Hematopoietic multipotent progenitor cell (in vitro differentiated cells): ENCODE data around the gene TGFBR3L. TPM values are rescaled to one million over a fixed set of nuclear protein-coding genes. Genes with fewer than 3 reads are reported as not detected.

Experiments used
- DNase-seq, 3 donors: peaks; one replicate each; pipeline ENCODE4 v3.0.0-alpha.2; 2011 to 2015; ENCODE audit warnings: low read depth in 2 of 3, low spot score in 2 of 3
- total RNA-seq: library from RNA; depleted of rRNA; stranded (reverse); fragments of >200 nt; gene quantifications from one replicate; pipeline ENCODE4 v1.2.3, GENCODE V29; 2012

TGFBR3L gene
- total RNA-seq, 1 donor: not detected

- DNase-seq: no peak
Observed at GRCh38 chr19:7879111-7879807, 35.4 kb upstream of the TGFBR3L start.

GRCh38 chr19:7879836-7880235 lies 34.8 kb upstream of the TGFBR3L start:
- peak in 1 of 3 donors; percentile 15 for DNase-seq

DNA sequence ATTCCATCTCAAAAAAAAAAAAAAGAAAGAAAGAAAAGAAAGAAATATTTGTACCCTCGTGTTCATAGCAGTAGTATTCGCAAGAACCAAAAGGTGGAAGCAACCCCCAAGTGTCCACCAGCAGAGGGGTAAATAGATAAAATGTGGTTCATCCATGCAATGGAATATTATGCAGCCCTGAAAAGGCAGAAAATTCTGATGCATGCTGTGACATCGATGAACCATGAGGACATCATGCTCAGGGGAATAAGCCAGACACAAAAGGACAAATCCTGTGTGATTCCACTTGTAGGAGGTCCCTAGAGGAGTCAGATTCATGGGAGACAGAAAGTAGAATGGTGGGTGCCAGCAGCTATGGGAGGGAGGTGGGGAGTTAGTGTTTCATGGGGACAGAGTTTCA lies 32.7 kb upstream of the TGFBR3L start:
- DNase-seq: no peak

DNA sequence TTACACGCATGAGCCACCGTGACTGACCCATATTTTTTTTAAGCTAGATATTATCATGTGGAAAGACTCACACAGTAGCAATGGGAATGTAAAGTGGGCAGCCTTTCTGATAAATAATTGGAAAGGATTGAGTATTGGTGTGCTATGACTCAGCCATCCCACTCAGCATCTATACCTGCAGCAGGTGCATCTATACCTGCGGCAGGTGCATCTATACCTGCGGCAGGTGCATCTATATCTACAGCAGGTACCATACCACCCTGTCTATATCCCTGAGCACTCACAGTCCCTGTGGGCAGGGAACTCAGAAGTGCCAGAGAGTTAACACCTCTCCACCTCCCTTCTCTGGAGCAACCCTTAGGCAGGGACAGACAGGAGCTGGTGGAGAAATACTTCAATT lies 31.5 kb upstream of the TGFBR3L start:
- no peak for DNase-seq

DNA sequence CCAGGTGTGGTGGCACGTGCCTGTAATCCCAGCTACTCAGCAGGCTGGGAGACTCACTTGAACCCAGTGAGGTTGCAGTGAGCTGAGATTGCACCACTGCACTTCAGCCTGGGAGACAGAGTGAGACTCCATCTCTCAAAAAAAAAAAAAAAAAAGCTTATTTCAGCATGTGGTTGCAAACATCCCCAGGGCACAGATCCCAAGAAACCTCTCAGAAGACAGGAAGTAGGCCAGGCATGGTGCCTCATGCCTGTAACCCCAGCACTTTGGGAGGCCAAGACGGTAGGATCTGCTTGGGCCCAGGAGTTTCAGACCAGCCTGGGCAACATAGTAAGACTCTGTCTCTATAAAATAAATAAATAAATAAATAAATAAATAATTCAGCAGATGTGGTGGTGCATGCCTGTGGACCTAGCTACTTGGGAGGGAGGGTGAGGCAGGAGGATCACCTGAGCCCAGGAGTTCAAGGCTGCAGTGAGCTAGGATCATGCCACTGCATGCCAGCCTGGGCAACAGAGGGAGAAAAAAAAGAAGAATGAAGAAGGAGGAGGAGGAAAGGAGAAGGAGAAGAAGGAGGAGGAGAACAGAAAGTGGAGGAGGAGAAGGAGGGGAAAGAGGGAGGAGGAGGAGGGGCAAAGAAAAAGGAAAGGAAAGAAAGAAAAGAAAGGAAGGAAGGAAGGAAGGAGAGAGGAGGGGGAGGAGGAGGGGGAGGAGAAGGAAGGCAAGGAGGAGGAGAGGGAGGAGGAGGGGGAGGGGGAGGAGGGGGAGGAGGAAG lies 30.6 kb upstream of the TGFBR3L start:
- DNase-seq: no peak

DNA sequence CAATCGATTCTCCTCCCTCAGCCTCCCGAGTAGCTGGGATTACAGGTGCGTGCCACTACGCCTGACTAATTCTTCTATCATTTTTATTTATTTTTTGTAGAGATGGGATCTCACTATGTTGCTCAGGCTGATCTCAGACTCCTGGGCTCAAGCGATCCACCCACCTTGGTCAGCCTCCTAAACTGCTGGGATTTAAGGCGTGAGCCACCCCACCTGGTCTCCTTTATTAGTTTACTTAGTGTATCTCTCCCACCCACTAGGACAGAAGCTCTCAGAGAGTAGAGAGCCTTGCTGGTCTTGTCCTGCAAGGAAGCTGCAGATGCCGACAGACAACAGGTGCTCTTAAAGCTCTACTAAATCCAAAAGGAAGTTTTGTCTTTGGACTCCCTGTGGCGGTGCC lies 28.8 kb upstream of the TGFBR3L start:
- DNase-seq: no peak

DNA sequence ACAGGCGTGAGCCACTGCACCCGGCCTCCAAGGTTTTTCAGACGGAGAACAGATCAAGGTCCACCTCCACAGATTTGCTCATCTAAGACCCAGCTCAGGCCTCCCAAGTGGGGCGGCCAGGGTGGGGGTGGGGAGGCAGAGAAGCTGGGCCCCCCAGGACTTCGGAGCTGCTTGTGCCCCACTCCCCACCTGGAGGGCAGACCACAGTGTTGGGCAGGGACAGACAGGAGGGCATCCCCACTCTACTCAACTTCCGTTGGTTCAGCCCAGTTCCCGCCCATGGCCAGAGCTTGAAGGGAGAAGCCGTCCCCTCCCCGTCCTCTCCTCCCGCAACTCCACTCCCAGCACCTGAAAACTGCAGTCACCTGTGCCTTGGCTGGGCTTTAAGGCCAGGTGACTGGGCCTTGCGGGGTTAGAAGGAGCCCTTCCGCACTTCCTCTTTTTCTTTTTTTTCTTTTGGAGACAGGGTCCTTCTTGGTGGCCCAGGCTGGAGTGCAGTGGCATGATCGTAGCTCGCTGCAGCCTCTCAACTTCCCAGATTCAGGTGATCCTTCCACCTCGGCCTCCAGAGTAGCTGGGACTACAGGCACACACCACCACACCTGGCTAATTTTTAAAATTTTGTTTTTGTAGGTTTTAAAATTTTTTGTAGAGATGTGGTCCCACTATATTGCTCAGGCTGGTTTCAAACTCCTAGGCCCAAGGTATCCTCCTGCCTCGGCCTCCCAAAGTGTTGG lies 27.1 kb upstream of the TGFBR3L start:
- no peak for DNase-seq

DNA sequence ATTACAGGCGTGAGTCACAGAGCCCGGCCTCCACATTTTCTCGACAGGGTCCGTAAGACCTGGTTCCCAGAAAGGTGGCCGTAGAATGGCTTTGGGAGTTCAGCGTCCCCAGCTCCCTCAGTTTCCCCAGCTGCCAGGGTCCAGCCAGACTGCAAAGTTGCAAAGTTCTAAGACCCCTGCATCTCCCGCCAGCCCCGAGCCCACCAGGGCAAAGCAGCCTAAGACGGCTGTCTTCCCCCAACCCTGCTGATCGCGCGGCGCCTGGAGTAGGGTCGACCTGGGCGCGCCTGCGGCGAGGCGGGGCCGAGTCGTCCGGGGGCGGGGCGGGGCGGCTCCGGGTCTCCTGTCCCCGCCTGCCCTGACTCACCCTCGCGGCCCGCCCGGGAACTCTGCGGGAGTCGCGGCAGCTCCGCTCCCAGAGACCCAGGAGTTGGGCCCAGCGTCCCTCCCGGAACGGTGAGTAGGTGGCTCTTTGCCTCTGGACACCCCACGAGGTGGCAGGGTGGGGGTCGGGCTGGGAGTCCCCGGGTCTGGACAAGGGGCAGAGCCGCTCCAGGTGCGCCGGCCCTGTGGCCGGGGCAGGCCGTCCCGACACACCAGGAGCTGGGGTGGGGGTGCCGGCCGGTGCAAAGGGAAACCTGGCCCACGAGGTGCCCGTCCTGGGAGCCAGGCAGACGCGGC lies 26.3 kb upstream of the TGFBR3L start, which contains the start of gene LRRC8E:
Gene LRRC8E, plus strand, starts transcription at position 366 of the 681 bp plus-strand sequence. CDS start 7,094 bp downstream, outside the sequence.
- peak in 2 of 3 donors; percentile 35 to 53 for DNase-seq

GRCh38 chr19:7888826-7889217 lies 25.8 kb upstream of the TGFBR3L start:
- DNase-seq: no peak

GRCh38 chr19:7893362-7894101 lies 21.1 kb upstream of the TGFBR3L start:
- peak in 1 of 3 donors; percentile 42 for DNase-seq

DNA sequence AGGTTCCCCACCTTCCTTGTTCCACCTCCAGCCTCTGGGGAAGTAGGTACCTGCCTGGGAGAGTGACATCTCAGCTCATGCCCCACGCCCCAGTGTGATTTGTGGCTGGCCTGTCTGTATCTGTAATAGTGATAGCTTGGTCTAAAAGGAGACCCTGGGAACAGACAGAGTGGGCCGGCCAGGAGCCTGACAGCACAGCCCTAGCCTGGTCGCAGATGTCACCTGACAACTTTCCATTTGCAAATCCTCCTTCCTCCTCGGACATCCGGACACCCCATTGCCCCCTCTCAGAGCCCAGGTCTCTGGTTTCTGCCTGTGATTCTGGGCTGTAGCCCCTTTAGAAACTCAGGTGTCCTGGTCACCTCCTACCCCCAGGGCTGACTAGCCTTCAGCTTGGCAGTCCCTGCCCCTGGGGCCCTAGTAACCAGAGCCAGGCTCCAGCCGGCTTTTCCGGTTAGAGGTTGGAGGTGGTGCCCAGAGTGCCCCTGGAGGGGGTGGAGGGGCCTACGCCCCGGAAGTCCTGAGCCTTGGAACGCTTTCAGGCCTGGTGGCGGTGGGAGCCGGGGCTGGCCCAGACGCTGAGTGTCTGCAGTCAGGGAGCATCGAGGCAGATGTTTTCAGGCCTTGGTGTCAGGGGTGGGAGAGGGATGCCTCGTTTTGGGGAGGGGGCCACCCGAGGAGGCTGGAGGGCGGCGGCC lies 19.9 kb upstream of the TGFBR3L start:
- no peak for DNase-seq

DNA sequence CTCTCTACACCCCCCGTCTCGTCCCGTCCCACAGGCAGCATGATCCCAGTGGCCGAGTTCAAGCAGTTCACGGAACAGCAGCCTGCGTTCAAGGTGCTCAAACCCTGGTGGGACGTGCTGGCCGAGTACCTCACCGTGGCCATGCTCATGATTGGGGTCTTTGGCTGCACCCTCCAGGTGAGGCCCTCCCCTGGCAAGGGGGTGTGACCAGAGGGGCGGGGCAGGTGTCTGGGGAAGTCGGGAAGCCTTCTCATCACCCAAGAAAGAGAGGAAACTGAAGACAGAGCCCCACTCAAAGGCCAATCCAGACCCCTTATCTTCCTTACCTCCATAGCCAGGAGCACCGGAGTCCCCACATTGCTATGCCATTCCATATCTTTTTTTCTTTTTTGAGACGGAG lies 19.1 kb upstream of the TGFBR3L start:
- DNase-seq: no peak

GRCh38 chr19:7897292-7897691 lies 17.3 kb upstream of the TGFBR3L start:
- no peak for DNase-seq

DNA sequence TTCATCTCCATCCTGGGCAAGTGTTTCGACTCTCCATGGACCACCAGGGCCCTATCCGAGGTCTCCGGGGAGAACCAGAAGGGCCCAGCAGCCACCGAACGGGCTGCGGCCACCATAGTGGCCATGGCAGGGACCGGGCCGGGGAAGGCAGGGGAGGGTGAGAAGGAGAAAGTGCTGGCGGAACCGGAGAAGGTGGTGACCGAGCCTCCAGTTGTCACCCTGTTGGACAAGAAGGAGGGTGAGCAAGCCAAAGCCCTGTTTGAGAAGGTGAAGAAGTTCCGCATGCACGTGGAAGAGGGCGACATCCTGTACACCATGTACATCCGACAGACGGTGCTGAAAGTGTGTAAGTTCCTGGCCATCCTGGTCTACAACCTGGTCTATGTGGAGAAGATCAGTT lies 15.7 kb upstream of the TGFBR3L start:
- DNase-seq: no peak

GRCh38 chr19:7899751-7900378 lies 14.8 kb upstream of the TGFBR3L start:
- no peak for DNase-seq

DNA sequence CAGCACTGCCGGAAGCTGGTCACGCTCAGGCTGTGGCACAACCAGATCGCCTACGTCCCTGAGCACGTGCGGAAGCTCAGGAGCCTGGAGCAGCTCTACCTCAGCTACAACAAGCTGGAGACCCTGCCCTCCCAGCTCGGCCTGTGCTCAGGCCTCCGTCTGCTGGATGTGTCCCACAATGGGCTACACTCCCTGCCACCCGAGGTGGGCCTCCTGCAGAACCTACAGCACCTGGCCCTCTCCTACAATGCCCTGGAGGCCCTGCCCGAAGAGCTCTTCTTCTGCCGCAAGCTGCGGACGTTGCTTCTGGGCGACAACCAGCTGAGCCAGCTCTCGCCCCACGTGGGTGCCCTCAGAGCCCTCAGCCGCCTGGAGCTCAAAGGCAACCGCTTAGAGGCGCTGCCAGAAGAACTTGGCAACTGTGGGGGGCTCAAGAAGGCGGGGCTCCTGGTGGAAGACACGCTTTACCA lies 14.2 kb upstream of the TGFBR3L start:
- DNase-seq: no peak

GRCh38 chr19:7900931-7901330 lies 13.7 kb upstream of the TGFBR3L start:
- no peak for DNase-seq

GRCh38 chr19:7901337-7901736 lies 13.3 kb upstream of the TGFBR3L start:
- no peak for DNase-seq

DNA sequence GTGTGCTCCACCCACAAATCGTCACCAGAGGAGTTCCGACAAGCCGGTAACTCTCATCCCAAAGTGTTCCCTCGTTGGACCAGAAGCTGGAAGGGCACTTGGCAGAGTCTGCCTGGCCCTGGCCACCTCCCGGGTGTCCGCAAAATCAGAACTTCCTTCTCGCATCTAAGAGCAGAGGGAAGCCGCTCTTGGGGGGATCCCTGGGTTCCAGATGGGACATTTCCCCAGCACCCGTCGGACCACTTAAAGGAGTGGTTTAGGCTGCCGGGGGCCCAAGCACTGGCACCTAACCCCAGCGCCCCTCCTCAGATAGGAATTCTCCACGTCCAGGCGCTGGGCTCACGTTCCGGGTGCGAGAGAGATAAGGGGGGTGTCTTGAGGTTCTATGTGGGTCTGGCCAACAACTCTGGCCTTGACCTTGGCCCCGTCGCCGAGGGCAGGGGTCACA lies 11.8 kb upstream of the TGFBR3L start:
- no peak for DNase-seq
